IPS-NIHi11 (cell line): ENCODE results near the gene POGLUT3.

Source experiments
- DNase-seq: peaks from one replicate; pipeline ENCODE4 v3.0.0; 2012; ENCODE audit warnings: mixed read lengths, low spot score

The POGLUT3 gene

DNA sequence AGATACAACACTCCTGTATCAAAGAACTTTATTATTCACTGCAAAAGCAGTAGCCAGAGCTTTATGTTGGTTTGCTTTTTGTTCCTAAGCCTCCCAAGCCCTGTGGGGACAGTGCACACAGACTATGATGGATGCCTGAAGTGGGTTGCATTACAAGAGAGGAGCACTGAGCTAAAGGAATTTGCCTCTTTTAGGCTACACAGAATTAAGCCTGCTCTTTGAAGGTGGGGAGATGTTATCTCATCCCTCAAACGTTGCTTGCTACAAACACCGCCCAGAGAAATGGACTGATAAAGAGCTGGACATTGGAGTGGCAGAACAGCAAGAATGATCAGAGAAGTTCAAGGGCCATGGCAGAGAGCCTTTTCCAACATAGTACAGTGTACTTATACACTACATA lies 2.5 kb upstream of the POGLUT3 start:
- no peak for DNase-seq

DNA sequence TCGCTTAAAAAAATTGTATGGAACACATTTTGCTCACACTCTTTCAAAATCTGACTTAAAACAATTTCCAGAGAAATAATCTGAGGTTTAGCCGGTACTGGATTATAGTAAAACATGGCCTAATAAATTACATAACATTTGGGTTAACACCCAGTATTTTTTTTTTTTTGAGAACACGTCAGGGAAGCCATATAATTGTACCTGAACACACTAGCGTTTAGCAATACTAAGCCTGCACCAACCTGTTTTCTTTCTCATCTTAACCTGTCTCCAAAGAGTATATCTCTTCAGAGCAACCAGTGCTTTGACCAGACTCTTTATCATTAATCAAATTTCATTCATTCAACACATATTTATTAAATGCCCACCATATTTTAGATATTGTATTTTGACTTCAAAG lies 2.0 kb upstream of the POGLUT3 start:
- no peak for DNase-seq

DNA sequence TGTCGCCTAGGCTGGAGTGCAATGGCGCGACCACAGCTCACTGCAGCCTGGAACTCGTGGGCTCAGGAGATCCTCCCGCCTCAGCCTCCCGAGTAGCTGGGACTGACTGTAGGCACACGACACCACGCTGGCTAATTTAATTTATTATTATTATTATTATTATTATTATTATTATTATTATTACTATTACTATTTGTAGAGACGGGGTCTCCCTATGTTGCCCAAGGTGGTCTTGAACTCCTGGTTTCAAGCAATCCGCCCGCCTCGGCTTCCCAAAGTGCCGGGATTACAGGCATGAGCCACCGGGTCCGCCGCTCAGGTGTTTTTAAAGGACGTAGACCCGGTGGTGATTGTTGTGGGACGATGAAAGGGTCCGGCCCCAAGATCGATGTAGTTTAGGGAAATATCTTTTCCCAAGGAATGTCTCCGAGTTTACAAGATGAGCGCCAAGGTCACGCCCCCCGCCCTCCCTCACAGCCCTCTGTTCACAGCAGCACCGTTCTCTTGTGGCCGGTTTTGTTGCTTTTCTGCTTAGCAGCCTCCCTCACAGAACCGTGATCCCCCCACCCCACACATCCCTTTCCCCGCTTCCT lies 728 bp upstream of the POGLUT3 start:
- peak; percentile 17 for DNase-seq

DNA sequence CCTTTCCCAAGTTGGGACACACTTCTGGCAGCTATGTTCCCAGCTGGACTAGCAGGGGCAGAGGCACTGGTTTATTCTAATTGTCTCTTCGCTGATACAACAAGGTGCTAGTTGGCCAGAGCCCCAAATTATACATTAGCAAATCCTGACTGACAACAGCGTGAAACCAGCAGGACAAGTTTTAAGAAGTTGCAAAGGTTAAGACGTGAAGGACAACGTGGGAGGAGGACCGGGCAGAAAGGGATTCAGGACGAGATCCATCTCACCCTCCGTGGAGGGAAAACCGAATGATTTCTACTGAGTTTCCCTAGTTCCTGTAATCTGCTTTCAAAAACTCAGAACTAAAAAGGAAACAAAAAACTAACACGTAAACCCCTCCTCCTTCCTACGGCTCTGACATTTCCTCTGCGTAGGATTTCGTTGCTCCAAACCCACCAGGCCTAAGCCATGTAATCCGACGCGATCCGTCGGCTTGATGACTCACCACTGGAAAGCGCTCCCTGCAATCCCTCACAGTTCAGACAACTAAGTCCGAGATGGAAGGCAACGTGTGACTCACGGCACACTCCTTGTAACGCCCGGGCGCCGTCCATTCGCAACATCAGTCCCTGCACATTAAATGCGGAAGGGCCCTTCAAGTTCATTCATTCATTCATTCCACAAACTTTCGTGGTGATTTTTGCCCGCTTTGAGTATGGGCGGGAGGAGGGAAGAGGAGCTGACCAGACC lies 703 bp downstream of the POGLUT3 start:
- DNase-seq, result peak; percentile 87

DNA sequence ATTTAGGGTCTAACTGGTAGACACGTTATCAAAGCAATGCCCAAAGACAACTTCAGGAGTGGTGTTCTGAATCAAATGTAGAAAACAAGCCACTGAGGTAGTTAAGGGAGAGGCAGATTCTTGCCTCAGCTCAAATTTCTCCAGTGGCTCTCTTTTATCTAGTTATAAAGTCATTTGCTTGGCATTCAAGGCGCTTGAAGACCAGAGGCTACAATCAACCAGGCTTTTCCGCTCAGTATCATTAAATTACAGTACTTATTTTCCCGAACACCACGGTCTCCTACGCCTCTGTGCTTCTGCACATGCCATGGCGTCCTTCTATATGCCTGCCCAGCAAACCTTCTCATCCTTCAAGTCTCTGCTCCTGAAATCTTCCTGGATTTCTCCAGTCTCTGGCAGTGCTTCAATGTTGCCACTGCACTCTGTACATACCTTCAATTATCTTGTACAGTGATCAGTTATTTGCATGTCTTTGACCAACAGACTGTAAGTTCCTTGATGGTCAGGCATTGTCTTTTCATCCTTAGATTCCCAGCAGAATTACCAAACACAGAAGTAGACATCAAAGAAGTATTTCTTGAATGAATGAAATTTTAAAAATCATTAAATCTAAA lies 1.4 kb downstream of the POGLUT3 start:
- DNase-seq, result no peak

DNA sequence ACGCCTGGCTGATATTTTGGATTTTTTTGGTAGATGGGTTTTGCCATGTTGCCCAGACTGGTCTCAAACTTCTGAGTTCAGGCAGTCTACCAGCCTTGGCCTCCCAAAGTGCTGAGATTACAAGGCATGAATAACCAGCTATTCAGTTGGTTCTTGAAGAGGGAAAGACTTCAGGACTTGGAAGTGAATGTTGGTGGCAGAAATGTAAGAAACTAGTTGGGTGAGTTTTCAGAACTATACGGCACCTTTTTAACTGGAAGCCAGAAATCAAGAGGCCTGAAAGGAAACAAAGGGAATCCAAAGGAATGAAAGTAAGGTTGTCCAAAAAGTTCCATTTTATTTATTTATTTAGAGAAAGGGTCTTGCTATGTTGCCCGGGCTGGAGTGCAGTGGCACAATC lies 2.9 kb downstream of the POGLUT3 start:
- DNase-seq, result no peak

DNA sequence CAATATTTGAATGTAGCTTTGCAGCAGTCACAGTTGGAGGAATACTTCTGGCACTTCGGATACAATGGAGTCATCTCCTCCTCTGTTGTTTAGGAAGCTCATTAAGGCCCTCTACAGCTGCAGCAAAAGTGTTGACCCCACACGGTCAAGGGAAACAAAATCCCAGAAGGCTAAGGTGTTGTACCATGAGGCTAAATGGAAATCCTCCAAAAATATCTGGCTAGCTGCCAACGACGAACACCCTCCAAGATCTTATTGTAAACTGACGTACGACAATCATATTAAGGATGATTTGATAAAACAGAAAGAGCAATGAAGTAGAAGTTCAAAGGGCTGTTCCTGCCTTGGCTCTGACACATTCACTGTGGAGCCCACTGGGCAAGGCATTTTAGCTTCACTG lies 4.0 kb downstream of the POGLUT3 start:
- DNase-seq, result no peak

DNA sequence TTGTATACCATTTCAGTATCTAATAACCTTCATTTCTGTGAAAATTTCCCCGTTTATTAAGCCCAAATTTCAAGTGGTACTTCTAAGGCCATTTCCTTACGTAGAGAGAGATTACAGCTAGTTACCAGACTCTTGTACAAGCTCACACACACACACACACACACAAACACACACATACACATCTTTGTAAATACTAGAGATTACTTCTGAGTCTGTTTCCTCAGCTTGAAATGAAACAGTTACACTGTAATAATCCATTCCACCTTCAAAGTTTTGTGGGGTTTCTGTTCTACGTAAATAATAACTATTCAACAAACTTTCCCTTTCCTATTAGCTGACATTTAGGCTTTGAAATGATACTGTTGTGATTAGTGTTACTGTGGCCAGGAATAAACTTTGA lies 6.2 kb downstream of the POGLUT3 start:
- DNase-seq, result no peak

DNA sequence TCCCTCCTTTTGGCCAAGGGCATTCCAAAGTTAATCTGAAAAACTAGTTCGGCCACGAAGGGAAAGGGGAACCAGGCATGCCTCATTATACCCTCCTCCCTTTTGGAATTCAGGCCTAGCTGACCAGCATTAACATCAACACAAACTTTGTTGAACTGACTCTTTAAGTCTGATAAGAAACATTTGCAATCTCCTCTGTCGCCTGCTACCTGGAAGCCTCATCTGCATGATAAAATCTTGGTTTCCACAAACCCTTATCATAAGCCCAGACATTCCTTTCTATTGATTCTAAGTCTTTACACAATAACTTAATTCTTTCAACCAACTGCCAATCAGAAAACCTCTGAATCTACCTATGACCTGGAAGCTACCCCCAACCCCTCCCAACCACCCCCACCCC lies 11.4 kb downstream of the POGLUT3 start:
- no peak for DNase-seq

DNA sequence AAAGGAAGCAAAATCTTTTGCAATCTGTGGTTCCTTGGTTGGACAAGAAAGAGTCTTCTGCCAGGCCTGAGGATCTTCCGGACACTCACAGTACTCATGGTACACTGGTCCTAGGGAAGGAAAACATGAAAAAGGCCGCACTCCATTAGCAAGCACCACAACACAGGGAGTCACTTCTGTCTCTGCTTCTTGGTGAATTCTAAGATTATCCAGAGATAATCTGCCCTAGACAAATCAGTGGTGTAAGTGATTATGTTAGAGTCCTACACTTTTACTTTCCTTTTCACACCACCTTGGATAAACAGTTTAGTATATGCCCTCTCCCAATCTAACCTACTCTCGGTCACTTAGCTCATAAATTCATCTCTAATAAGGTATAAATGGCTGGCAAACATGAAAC lies 11.9 kb downstream of the POGLUT3 start:
- no peak for DNase-seq

DNA sequence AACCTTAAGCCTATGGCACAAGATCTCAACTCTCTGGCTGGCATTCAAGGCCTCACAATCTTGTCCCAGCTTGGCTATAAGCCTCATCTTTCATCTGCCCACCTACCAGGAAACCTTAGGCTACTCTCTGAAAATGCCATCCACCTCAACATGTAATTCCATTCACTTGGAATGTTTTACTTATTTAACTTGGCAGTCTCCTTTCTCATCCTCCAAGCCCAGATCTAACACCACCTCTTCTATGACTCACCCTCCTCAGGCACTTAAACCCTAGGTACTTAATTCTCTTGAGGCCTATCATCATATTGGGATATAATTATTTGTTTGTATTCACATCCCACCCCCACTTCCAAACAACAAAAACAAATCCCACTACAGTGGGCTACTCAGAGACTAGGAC lies 15.0 kb downstream of the POGLUT3 start:
- DNase-seq, result no peak

DNA sequence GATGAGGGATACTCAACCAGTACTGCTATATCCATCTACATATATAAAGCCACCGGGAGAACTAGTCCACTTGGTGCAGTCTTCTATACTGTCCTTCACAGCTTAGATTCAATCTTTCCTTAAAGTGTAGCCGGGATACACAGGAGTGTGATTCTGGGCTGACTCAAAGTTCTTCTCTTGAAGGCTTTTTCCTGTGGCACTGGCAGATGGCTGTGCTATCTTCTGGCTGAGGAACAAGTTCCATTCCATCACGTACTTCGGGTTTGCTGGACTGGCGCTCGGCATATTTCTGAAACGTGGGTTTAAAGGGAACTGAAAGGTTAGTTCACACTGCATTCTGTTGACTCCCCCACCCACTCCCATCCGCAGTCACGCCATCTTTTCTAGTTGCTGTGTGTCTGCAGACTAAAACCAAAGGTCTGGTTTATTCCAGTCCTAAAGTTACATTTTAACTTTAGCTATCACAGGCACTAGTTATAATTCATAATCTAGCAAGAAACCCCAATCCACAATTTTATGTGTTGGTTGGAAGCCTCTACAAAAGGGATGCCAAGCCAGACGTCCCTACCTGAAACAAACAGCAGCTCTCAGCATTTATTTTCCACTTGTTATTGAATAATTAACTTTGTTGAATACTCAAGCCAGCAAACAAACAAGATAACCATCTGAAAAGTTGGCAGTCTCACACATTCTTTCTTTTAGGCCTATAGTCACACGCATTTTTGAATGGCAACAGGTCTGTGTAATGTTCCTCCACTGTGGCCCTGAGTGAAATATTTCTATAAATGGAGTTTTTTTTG lies 23.3 kb downstream of the POGLUT3 start:
- no peak for DNase-seq

DNA sequence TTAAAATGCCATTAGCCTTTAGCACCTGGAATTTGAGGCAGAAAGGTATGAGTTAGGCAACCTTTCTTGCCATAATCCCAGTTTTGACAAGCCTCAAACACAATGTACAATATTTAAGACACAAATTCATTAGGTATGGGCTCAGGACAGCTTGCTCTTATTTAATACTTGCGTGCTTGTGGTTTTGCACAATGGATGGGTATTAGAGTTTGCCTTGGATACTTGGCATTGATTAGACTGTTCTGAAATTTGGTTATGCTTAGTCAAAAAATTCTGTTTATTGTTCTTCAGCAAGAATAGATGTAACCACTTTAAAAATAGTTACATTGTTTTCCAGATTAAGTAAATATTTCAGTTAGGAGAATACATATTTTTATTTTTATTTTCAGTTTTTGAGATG lies 25.5 kb downstream of the POGLUT3 start:
- no peak for DNase-seq

DNA sequence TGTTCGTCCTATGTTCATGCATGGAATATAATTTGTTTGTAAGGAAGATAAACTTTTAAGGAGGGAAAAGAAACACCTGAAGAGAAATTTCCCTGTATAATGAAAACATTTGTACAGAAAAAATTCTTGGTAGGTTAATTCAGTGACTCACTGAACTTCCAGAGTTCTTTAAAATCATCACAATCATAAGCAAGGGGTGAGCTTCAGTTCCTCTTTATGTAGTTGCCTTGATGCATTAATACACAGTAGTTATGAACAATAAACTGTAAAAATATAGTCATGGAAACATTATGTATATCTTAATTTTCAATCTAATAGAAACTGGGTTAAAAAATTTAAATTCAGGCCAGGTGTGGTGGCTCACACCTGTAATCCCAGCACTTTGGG lies 29.7 kb downstream of the POGLUT3 start:
- DNase-seq, result no peak

DNA sequence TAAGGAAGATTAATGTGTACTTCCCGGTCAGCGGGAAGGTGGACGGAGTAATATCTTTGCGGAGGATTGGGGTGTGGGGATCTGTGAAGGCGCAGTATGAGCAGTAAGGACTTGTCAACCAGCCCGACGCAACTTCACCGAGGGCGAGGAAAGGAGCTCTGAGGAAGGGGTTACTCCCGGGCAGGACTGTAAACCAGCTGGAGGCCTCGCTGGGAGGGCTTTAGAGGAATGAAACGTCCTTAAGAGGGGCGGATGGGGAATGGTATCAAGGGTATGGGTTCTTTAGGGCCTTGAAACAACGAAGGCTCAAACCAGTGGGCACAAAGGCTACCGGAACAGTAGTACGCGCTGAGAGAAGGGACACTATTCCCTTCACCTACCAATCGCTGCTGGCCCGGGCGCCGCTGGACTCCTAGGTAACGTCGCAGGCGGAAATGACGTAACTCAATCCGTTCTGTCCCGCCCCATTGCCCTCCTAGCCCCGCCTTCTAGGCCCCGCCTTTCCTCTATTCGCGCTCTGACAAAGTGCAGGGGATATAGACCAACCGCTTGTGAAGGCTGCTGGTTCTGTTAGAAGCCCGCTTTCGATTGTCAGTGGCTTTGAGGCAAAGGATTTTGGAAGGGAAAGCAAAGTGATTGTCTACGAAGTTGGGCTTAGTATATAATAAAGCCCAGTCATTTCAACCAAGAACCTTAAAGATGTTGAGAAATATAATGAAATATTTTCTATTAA lies 30.9 kb downstream of the POGLUT3 start, which contains the start of gene C11orf65:
C11orf65 (minus strand) TSS at position 439 of the 733 bp plus-strand sequence. CDS start 5,970 bp downstream, outside the sequence.
- DNase-seq, result peak; percentile 93

DNA sequence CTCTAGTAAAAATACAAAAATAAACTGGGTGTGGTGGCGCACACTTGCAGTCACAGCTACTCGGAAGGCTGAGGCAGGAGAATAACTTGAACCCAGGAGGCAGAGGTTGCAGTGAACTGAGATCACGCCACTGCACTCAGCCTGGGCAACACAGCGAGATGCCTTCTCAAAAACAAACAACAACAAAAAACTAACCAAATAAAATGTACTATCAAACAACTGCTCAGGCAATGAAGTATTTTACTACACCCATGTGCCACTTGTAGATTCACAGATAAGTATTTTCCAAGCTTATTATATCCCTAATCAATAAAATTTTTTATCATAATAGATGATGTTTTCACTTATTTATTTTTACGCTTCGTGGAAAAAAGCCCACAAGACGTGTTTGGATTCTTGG lies 31.8 kb downstream of the POGLUT3 start:
- no peak for DNase-seq

DNA sequence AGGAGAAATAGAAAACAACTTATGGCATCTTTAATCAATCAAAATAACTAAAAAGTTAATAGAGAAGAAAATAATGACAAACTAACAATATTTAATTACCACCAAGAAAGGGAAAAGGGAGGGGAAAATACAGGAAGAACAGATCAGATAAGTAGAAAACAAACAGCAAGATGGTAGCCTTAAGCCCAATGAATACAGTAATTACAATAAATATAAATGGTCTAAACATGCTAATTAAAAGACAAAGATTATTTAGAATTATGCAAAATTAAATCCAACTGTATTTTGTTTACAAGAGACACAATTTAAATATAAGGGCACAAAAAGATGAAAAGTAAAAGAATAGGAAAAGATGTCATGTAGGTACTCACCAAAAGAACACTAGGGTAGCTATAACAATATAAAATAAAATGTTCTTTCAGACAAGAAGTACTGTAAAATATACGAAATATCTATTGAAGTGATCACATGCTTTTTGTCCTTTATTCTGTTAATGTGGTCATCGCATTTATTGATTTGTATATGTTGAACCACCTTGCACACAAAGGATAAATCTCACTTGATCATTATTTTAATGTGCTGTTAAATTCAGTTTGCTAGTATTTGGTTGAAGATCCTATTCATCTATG lies 44.9 kb downstream of the POGLUT3 start:
- no peak for DNase-seq
